GM20000 (cell line): ENCODE measurements around the gene OPN1SW.

Source experiments
- DNase-seq: peaks from one replicate; pipeline ENCODE4 v3.0.0; 2012; ENCODE audit warnings: low spot score
- TF ChIP-seq, protein P1 (sequence below): IDR thresholded peaks from 2 replicates; pipeline ENCODE4 v1.5.1; 2012; ENCODE audit warnings: mild to moderate bottlenecking, control low read depth; ENCODE audit errors: extremely low read depth, missing control alignments

The OPN1SW gene

DNA sequence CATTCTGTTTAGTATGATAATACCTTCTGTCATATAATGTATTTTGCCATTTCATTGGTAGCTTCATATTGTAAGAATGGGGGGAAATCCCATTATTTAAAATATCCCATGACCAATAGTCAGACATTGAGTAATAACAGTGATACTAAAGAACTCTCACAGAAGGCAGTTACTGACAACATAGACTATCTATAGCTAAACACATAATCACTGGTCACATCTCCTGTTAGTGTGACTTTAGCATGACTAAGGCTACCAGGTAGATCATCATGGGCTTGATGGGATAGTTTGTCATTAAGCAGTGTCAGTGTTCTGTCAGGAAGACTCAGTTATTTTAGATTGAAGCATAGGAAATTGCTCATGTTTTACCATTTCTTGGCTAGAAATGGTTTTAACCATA, 16.4 kb downstream of the OPN1SW start:
- TF ChIP-seq, protein P1, sequence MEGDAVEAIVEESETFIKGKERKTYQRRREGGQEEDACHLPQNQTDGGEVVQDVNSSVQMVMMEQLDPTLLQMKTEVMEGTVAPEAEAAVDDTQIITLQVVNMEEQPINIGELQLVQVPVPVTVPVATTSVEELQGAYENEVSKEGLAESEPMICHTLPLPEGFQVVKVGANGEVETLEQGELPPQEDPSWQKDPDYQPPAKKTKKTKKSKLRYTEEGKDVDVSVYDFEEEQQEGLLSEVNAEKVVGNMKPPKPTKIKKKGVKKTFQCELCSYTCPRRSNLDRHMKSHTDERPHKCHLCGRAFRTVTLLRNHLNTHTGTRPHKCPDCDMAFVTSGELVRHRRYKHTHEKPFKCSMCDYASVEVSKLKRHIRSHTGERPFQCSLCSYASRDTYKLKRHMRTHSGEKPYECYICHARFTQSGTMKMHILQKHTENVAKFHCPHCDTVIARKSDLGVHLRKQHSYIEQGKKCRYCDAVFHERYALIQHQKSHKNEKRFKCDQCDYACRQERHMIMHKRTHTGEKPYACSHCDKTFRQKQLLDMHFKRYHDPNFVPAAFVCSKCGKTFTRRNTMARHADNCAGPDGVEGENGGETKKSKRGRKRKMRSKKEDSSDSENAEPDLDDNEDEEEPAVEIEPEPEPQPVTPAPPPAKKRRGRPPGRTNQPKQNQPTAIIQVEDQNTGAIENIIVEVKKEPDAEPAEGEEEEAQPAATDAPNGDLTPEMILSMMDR: no peak
- no peak for DNase-seq

DNA sequence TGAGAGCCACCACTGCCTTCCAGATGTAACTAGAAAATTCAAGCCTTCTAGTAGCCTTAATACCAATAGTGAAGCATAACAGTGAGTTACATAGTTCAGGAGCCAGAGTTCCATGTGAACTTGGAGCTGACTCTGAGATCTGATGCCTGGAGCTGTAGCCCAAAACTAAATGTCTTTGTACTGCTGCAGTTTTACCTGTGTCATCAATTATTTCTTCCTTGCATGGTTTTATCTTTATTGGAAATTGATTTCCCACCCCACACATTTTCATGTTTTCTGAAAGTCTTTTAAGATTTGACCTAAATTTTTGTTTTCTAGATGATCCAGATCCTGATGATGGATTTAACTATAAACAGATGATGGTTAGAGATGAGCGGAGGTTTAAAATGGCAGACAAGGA, 17.0 kb downstream of the OPN1SW start:
- DNase-seq: no peak
- TF ChIP-seq, protein P1: no peak

DNA sequence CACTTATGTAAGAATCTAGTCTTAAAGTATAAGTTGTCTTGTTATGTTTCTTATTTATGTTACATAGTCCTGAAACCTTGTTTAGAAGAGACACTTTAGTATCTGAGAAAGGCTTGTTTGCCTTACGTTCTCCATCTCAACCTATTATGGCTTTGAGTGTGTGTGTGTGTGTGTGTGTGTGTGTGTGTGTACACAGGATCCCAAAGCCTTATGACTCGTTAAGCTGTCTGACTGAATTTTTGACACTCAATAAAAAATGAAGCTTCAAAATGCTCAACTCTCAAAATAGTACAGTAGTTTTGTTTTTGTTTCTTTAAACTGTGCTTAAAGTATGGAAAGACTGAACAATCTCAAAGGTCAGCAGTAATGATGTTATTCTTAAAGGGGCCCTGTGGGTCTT, 18.4 kb downstream of the OPN1SW start:
- no peak for DNase-seq
- TF ChIP-seq, protein P1: no peak

DNA sequence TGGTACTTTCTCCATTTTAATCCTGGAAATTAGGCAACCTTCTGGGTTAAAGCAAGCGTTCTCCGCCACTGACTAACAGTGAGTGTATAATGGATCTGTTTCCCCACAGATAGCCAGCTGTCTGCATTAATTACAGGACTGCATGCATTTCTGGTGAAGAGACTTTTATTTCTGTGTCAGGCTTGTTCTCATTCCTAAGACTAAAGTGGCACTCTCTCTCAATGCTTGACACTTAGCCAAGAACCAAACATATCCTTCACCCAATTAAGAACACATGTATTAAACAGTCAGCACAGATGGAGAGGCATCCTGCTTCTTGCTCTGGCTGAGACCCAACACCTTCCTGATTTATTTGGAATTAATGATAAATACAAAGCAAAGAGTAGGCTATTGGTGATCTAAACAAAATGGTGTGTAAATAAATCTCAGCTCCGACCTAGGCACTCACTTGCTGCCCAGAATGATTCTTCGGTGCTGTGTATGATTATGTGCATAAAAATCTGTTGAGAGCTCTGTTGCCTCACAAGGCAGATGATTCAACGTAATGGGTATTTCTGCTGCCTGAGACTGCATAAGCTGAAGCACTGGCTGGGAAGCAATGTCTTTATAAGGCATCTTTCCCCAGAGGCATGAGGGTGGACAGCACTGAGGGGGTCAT, 19.6 kb downstream of the OPN1SW start:
- TF ChIP-seq, protein P1: no peak
- no peak for DNase-seq

DNA sequence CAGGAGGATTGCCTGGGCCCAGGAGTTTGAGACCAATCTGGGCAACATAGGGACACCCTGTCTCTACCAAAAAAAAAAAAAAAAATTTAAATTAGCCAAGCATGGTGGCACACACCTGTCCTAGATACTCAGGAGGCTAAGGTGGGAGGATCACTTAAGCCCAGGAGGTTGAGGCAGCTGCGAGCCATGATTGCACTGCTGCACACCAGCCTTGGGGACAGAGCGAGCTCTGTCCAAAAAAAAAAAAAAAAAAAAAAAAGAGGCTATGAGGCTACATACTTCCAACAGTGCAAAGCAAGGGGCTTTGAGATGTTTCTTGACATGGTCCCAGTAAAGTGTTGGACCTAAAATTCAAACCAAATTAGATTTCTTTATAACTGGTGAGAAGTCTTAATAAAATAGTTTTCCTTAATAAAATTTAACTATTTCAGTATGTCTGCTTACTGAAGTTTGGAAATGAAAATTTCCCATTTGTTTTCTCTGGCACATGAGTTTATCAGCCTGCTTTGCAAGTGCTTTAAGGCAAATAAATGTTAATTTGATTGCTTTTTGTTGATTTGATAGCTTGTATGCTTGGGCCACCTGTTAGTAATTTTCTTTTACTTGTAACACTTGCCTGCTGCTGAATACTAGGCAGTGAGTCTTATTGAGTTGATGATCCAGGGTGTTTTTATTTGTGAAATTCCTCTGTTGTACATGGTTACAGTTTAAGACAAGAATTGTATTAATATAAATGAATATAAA, 20.3 kb downstream of the OPN1SW start:
- no peak for DNase-seq
- TF ChIP-seq, protein P1: no peak

DNA sequence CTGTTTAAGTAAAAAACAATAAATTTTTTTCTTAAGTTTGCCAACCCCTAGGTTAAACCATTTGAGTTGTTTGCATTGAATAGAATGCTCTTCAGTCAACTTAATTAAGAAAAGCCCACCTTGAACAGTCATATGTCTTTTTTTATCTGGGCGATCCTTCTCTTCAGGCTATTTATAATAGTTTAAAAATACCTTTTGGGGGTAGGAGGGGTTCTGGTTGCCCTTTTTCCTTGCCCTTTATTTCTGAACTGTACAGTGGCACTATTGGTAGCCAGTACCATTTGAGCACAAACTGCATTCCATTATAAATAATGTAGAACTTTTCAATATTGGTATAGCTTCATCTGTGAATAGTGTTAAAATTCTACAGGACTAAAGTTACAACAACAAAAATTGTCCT, 23.3 kb downstream of the OPN1SW start:
- no peak for DNase-seq
- TF ChIP-seq, protein P1: no peak

DNA sequence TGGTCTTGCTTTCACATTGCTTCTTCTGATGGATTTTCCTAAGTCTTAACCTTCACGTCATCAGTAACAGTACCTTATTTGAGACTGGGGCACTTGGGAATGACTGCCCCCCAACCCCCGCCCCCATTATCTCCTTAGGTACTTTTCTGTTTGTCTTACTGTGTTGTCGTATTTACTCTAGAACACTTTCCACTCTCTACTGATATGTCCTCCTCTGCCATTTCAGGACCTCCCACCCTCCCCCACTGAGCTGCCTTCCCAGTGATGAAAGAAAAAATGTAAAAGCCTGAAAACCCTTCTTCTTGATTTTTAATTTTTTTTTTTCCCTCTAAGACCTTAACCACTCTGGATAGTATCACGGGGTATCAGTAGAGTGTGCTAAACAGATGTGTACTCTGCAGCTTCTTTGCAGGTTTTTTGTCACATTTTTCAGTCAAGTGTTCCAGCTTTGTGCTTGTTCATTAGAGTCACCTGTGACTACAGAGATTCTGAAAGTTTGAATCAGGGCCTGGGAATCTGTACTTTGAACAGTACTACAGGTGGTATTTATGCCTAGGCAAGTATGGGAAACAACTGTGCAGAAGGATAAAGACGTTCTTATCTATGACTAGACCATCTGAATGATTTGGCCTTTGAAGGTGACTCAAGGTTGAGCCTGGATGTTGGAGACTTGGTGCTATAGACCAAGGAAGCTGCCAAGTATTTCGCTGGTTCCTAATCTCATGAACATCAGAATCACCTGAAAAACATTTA, 28.1 kb downstream of the OPN1SW start:
- TF ChIP-seq, protein P1: no peak
- no peak for DNase-seq
